Measurements from ENCODE around the gene HHIP.

- TF ChIP-seq CTCF (conservative IDR thresholded peaks at IDR 0.05 in 1 of 2, IDR thresholded peaks at IDR 0.05 in 1 of 2; ENCODE audit: low read depth in 1 of 2, low read length in 2 of 2) (no peak), EZH2 (IDR thresholded peaks at IDR 0.05; ENCODE audit: low read length, missing control alignments) (no peak)
These were observed 12.9 kb downstream of the HHIP start for GRCh38 chr4:144658903-144659302.
